ENCODE measurements around the gene ANKRD23.
"Not testable (repeated sequence)": the region's sequence is repeated elsewhere in the genome, so short reads cannot be mapped to it uniquely, and the experiment has no call there.

Gene ANKRD23

DNA sequence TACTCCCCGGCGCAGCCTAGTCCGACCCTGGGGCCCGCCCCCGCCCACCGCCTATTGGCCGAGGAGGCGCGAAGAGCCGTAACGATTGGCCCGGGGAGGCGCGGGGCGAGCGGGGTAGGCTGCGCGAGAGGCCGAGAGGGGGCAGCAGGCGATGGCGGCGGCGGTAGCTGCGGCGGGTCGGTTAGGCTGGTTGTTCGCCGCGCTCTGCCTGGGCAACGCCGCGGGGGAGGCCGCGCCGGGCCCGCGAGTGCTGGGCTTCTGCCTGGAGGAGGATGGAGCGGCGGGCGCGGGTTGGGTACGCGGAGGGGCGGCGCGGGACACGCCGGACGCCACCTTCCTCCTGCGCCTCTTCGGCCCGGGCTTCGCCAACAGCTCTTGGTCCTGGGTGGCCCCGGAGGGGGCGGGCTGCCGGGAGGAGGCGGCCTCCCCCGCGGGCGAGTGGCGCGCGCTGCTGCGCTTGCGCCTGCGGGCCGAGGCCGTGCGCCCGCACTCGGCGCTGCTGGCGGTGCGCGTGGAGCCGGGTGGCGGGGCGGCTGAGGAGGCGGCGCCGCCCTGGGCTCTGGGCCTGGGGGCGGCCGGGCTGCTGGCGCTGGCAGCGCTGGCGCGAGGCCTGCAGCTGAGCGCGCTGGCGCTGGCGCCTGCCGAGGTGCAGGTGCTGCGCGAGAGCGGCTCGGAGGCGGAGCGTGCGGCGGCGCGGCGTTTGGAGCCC is 27.5 kb downstream of the ANKRD23 start, which contains the start of gene CNNM3:
Gene CNNM3 (plus strand): TSS at position 142 of the 709 bp plus-strand sequence. CDS start 10 bp downstream, at position 152.
- DNase-seq (ENCODE audit: low read depth), result peak; percentile 87

GRCh38 chr2:96815326-96816126 is 28.3 kb downstream of the ANKRD23 start:
- peak; percentile 49 for DNase-seq (ENCODE audit: low read depth)

DNA sequence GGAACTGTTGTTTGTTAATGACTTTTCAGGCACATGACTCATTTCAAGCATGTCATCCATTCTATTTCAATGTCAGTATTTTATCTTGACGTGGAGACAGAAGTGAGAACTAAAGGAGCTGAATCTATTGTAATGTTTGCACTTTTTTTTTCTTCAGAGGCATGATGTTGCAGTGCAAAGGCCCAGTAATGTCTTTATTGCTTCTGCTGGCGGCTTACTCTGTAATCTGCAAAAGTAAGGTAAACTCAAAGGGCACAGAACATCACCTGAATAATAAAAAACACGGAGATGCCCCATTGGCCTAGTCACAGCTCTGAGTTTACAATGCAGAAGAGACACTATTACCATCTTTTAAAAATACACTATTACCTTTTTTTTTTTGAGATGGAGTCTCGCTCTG is 30.2 kb downstream of the ANKRD23 start:
- no peak for DNase-seq (ENCODE audit: low read depth)

DNA sequence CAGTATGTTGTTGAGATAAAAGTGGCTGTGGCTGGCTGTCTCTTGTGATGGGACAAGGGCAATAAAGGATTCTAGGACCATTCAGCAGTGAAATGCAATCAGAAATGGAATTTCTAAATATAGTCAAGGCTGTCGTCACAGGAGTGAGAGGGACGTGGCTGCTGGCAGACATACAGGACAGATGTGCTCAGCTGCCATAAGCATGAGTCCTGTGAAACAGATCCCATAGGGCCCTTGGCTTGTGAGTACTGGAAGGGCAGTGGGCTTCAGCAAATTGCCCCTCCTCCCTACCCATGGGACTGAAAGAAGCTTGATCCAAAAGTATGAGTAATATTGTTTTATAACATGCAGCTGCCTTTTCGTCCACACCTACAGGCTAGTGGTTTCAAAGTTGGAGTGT is 31.9 kb downstream of the ANKRD23 start:
- no peak for DNase-seq (ENCODE audit: low read depth)

- DNase-seq (ENCODE audit: low read depth), result no peak
Observed at GRCh38 chr2:96810783-96811192, 33.0 kb downstream of the ANKRD23 start.

DNA sequence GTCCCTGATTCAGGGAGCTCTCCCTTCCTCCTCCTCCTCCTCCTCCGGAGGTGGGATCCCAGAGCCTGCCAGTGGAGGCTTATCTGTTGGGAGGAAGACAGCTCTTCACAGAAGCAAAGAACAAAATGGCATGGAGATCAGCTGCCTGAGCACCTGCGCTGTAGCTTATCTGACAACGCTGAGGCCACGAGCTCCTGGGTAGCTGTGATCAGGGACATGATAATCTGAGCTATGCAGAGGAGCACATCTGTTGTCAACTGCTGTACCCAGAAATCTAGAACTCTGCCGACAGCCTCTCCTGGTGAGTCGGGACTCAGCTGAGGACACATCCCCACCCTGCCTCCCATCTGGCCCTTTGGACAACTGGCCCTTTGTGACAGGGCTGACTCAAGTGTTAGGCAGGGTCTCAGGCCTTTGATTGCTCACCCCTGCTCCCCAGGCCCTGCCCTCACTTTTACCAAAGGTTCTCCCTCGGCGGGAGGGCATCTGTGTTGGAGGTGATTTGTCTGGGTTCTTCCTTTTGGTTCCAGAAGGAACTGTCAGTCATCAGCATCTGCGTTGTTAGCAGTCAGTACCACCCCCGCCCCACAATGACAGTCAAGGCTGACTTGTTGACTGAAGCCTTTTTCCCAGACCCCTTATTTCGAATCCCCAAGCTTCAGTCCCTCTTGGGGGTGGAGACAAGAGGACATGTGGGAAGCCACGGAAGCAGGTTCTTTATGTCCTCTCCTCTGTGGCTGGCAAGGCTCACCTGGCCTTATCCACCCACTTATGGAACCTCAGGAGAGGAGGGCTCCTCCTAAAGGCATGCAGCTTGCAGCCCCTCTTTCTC is 33.7 kb downstream of the ANKRD23 start:
- DNase-seq (ENCODE audit: low read depth), result no peak

DNA sequence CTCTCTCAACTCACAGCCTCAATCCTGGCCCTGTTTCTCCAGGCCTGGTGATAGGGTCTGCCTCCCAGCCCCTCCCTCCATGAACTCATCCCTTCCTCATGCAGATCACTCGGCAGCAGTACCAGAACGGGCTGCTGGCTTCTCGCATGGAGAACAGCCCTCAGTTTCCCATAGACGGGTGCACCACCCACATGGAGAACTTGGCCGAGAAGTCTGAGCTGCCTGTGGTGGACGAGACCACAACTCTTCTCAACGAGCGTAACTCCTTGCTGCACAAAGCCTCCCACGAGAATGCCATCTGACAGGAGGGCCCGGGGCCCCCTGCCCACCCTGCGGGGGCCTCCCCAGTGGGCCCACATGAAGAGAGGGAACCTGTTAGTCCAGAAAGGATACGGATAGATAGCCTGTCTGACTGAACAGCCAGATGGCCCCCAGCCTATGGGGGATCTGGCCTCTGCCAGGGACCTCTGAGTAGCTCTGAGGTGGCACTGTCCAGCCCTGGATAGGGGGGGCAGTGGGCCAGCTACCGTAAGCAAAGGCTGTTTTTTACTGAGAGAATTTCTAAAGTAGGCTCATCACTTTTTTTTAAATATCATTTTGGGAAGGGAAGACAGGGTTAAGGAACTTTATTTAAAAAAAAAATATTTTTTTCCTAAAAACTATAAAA is 34.5 kb downstream of the ANKRD23 start:
- no peak for DNase-seq (ENCODE audit: low read depth)

DNA sequence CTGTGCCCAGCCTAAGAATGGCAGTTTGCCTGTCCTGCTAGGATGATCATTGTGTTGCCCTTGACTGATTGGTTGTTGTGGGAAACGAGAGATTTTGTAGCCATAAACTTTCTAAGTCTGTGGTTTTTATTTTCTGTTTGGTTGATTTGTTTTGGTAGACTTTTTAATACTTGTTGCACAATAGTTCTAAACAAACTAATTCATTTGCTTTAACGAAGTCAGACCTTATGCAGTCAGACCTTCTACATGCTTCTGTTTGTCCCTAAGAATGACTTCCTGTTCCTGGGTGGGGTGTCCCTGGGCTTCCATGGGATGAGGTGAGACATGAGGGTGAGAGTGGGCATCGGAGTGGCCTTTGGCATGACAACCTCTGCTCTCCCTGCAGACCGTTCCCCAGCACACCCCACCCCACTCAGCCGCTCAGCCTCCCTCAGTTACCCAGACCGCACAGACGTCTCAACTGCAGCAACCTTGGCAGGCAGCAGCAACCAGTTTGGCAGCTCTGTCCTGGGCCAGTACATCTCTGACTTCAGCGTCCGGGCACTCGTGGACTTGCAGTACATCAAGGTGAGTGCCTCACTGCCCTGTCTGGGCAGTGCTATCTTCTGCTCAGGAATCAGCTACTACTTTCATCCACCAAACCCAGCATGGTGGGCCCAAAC is 35.5 kb downstream of the ANKRD23 start:
- no peak for DNase-seq (ENCODE audit: low read depth)

- DNase-seq (ENCODE audit: low read depth), result no peak
Observed at GRCh38 chr2:96807127-96807471, 36.7 kb downstream of the ANKRD23 start.

- DNase-seq (ENCODE audit: low read depth), result no peak
Observed at GRCh38 chr2:96806468-96807126, 37.2 kb downstream of the ANKRD23 start.

GRCh38 chr2:96805946-96806345 is 37.9 kb downstream of the ANKRD23 start:
- not testable (repeated sequence) for DNase-seq (ENCODE audit: low read depth)

DNA sequence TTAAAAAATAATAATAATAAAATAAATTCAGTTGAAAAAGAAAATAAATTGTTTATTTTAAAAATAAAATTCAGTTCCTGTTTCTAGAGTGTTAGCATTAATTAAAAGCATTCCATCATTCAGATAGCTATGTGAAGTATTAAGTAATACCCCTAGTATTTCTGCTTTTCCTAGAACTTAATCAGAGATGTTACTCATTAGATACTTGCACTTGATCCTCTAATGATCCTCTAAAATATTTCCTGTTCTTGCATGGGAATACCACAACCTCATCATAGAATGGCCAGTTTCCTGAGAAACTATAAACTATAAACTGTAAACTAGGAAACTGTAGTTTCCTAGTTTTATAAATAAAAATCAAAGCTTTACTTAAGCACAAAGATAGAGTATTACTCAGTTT is 38.8 kb downstream of the ANKRD23 start:
- DNase-seq (ENCODE audit: low read depth), result no peak

DNA sequence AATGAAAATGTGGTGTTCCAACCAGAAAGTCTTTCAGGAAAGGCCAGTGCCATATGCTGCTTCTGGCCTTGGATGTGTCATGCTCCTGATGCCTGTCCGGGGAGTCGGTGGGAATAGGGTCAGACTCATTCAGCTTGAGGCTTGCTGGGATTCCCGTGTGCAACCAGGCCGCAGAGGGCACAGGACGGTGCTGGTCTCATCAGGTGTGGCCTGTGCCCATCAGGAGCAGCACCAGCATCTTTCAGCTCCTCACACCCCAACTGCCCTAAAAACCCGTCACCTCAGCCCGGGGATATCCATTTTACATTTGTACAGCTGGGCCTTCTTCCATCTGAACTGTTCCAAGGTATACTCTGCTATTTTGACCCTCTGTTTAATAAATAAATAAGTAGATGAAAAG is 41.1 kb downstream of the ANKRD23 start:
- DNase-seq (ENCODE audit: low read depth), result no peak

DNA sequence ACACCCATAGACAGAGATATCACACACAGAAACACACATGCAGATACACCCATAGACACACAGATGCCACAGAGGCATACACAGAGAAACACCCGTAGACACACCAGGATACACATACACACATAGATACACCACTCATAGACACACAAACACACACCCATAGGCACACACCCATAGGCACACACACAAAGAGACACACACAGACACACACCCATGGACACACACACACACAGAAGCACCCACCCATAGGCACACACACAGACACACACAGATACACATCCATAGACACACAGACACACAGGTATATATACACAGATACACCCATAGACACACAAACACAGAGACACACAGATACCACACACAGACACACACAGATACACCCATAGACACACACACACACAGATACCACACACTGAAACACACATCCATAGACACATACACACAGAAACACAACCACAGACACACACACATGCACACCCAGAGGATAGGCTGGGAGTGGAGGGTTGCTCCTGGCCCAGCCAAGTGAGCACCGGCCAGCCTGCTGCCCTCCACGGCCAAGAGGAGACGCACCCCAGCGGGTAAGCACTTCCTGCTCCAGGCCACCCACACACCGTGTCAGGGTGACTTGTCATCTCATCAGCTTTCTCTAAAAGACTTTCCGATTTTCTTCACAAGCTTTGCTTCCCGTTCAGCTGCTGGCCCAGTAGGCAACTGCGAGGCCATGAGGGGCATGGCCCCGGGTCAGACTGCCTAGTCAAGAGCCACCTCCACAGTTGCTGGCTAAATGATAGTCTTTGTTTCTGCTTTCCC is 41.8 kb downstream of the ANKRD23 start:
- DNase-seq (ENCODE audit: low read depth), result no peak

GRCh38 chr2:96801005-96801785 is 42.6 kb downstream of the ANKRD23 start:
- peak; percentile 49 for DNase-seq (ENCODE audit: low read depth)

DNA sequence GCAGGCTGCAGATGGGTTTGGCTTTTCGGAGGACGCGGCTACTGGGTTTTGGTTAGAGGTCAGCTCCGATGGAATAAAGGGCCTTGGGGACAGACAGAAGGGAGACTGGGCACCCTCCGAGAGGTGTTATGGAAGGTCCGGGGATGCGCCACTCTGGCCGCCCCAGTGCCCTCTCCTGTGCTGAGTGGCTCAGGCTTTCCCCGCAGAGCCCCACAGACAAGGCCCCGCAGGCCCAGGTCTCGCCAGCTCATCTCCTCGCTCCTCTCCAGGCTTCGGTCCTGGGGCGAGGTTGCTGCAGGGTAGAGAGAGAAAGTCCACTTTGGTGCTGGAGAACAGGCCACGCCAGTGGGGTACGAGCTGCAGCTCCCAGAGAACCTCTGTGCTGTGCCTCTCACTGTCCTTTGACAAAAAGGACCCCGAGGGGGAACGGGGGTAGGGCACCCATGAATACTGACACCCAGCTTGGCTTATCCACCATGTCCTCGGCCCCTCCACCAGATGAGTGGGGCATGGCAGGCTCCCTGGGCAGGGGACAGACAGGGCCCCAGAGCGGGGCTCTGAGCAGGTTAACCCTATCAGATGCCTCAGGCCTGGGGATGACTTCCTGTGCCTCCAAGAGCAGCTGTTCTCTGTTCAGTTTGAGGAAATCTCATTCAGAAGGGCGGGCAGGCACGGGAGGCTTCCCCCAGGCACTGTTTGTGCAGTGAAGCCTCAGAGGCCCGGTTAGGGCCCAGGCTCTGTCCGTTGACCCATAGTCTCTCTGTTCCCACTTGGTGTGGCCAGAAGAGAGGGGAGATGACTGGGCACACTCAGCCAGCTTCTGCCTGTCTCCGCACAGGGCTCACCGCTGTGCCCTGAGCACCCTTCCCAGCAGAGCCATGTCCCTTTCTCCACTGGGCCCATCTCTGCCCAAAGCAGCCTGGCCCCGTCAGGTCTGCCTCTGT is 43.5 kb downstream of the ANKRD23 start:
- DNase-seq (ENCODE audit: low read depth), result no peak

DNA sequence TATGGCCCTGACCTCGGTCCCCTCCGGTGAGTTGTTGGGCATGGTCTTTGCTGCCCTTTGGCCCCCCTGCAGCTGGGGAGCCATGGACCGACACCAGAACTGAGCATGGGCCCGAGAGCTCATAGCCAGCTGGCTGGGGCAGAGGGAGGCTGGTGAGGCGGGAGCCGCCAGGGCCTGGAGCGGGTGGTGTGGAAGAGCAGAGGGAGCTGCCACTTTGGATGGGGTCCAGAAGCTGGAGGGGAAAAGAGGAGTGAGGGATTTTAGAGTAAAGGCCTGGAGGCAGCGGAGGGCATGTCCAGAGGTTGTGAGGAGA is 44.2 kb downstream of the ANKRD23 start:
- no peak for DNase-seq (ENCODE audit: low read depth)
